ENCODE measurements around the gene ZNF467.

Gene ZNF467, protein sequence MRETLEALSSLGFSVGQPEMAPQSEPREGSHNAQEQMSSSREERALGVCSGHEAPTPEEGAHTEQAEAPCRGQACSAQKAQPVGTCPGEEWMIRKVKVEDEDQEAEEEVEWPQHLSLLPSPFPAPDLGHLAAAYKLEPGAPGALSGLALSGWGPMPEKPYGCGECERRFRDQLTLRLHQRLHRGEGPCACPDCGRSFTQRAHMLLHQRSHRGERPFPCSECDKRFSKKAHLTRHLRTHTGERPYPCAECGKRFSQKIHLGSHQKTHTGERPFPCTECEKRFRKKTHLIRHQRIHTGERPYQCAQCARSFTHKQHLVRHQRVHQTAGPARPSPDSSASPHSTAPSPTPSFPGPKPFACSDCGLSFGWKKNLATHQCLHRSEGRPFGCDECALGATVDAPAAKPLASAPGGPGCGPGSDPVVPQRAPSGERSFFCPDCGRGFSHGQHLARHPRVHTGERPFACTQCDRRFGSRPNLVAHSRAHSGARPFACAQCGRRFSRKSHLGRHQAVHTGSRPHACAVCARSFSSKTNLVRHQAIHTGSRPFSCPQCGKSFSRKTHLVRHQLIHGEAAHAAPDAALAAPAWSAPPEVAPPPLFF

DNA sequence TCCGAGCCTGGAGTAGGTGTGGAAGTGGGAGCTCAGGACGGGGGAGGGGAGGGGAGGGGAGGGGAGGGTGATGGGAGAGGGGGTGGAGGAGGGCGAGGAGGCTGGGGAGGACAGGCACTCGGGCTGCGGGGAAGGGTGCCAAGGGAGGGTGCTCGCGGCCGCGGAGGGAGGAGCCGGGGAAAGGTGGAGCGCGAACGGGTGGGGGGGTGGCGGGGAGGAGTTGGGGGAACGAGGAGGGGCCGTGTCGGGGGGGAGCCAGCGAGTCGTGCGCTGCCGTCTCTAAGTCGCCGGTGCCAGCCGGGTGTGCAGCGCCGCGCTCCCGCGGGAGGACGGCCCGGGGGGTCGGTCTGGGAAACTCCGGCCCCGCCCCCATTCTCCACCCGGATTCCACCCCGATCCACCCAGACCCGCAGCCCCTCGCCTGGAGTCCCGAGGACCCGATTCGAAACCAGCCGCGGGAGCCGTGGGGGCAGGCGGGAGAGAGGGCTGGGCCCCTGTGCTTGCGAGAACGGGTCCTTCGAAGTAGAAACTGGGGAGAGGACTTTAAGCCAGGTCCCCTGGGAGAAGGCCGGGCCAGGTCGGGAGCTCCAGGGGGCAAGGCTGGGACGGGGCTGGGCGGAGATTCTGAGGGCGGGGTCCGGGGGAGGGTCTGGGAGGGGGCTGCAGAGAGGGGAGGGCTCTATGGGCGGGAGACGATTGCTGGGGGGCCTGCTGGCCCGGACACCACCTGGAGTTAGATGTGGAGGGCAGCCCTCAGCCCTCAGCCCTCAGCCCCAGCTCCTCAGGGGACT lies at the start of gene ZNF467:
Gene ZNF467, minus strand, starts transcription at position 143 of the 791 bp plus-strand sequence. CDS start 2,556 bp downstream, outside the sequence.
- DNase-seq (ENCODE audit: low spot score) = no peak

DNA sequence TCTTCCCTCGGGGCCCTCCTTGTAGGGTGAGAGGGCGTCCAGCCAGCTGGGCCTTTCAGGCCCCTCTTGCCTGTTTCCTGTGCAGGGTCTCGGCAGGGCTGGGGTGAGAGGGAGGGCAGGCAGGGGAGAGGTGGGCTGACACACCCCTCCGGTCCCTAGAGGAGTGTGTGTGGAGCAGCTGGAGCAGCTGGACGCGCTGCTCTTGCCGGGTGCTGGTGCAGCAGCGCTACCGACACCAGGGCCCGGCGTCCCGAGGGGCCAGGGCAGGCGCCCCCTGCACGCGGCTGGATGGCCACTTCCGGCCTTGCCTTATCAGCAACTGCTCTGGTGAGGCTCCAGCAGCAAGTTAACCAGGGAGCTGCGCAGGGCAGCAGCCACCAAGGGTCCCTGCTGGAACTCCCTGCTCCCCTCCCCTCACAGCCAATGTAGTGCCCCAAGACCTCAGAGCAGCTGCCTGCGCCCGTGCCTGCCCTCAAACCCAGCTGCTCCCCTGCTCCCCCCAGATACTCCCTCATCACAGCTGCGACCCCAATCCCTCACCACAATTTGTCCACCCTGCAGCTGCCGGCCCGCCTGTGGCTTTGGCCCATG lies 49.1 kb upstream of the ZNF467 start:
- no peak for DNase-seq (ENCODE audit: low spot score)

DNA sequence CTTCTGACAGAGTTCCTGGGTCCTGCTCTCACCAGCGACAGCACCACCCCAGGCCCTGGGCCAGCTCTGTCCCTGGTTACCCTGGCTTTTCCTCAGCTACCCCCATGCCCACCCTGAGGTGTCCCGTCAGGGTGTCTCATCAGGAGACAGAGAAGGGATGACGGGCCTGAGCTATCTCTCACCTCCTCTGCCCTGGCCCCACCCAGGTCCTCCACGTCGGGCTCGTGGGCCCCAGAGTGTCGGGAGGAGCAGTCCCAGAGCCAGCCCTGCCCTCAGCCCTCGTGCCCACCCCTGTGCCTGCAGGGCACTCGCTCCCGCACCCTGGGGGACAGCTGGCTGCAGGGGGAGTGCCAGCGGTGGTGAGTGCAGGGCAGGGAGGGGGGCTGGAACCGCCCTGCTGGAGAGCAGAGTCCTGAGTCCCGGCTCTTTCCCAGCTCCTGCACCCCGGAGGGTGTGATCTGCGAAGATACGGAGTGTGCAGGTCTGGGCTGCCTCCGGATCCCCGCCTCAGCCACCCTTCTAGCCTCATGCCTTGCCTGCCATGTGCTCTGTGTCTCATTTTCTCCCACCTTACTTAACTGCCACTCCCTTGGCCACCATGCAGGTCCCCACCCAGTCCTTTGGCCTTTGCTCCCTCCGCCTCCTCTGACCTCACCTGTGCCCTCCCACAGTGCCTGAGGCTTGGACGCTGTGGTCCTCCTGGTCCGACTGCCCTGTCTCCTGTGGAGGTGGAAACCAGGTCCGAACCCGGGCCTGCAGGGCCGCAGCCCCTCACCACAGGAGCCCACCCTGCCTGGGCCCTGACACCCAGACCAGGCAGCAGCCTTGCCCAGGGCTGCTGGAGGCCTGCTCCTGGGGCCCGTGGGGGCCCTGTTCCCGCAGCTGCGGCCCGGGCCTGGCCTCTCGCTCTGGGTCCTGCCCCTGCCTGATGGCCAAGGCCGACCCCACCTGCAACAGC lies 48.1 kb upstream of the ZNF467 start:
- DNase-seq (ENCODE audit: low spot score) = no peak

DNA sequence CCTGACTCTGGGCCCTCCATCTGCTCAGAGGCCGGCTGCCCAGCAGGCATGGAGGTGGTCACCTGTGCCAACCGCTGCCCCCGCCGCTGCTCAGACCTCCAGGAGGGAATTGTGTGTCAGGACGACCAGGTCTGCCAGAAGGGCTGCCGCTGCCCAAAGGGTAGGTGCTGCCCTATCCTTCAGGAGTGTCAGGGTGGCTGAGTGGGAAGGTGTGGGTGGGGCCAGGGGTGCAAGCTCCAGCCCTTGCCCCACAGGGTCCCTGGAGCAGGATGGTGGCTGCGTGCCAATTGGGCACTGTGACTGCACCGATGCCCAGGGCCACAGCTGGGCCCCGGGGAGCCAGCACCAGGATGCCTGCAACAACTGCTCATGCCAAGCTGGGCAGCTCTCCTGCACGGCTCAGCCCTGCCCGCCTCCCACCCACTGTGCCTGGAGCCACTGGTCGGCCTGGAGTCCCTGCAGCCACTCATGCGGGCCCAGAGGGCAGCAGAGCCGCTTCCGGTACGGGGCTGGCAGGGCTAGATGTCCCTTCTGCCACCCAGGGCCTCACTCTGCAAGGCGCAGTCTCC lies 47.3 kb upstream of the ZNF467 start:
- DNase-seq (ENCODE audit: low spot score) = no peak

DNA sequence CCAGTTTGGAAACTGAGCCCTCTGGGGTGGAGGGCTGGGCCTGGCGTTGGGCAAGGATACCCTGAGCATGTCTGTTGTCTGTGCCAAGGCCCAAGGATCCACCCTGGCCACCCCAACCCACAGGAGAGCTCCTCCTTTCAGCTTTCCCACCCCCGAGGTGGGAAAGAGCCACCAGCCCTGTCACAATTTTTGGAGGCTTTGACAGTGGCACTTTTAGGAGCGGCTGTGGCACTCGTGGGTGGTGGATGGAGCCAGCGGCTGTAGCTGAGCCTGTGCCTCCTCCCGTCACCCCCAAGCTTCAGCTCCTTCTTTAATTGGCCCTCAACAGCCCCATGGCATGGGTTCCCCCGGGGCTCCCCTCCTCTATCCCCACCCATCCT lies 46.6 kb upstream of the ZNF467 start:
- no peak for DNase-seq (ENCODE audit: low spot score)

DNA sequence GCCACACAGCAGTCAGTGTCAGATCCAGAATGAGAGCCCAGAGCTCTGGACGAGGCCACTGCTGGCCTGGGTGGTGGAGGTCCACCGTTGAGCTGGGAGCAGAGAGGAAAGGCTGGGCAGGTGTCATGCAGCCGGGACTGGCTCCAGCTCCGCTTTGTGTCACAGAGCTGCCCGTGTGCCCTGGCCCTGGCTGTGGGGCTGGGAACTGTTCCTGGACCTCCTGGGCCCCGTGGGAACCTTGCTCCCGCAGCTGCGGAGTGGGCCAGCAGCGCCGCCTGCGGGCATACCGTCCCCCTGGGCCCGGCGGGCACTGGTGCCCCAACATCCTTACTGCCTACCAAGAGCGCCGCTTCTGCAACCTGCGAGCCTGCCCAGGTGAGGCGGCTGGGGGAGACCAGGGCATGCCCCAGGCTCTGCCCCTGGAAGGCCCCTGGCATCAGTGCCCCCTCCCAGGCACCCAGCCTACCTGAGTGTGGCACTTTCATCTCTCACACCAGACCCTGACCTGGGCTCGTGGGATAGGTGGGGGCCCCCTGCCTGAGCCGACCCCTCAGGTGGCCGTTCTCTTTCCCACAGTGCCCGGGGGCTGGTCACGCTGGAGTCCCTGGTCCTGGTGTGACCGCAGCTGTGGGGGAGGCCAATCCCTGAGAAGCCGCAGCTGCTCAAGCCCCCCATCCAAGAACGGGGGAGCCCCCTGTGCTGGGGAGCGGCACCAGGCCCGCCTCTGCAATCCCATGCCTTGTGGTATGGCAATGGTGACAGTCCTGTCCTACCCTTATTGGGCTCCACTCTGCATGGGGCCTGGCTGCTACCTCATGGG lies 46.0 kb upstream of the ZNF467 start:
- DNase-seq (ENCODE audit: low spot score) = no peak

DNA sequence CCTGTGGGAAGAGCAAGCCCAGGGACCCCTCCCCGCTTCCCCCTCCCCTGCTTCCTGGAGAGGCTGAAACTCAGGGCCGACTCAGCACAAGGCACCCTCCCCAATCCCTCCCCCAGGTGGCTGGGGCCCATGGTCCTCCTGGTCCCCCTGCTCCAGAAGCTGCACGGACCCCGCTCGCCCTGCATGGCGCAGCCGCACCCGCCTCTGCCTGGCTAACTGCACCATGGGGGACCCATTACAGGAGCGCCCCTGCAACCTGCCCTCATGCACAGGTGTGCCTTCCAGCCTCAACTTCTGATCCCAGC lies 45.1 kb upstream of the ZNF467 start:
- DNase-seq (ENCODE audit: low spot score) = no peak

DNA sequence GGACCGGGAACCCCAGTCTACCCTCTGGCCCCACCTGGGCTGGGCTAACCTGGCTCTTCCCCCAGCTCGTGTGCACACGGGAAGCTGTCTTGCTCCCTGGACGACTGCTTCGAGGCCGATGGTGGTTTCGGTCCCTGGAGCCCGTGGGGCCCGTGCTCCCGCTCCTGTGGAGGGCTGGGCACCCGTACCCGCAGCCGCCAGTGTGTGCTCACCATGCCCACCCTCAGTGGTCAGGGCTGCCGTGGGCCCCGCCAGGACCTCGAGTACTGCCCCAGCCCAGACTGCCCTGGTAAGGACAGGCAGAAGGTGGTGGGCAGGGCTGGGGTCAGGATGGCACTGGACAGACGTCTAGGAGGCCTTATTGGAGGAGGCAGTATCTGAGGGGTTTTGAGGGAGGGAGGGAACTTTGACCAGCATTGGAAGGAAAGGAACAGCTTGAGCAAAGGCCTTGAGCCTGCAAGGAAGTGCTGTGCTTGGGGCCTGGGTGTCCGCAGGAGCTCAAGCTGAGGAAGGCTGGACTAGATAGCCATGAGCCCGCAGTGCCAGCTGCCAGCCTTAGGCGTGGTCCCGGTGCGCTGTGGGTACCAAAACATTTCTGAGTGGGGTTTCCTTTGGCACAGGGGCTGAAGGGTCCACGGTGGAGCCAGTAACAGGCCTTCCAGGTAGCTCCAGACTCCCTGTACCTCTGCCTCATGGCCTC lies 44.6 kb upstream of the ZNF467 start:
- no peak for DNase-seq (ENCODE audit: low spot score)

DNA sequence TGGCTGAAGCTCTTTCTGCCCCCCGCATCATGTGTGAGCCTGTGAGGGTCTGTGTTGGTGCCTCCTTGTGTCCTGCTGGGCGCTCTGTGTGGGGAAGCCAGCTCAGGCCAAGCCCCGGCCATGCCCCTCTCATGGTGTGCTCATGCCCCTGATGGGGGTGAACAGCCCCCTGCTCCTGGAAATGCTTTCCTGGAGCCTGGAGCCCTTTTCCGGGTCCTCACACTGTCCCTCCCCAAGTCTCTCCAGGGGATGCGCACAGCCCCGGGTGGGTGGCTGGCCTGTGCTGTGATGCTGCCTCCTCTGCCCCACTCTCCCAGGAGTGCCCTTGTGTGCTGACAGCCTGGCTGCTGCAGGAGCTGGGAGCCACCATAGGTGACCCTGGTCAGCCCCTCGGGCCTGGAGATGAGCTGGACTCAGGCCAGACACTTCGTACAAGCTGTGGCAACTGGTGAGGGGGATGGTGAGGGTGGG lies 43.9 kb upstream of the ZNF467 start:
- DNase-seq (ENCODE audit: low spot score) = no peak

DNA sequence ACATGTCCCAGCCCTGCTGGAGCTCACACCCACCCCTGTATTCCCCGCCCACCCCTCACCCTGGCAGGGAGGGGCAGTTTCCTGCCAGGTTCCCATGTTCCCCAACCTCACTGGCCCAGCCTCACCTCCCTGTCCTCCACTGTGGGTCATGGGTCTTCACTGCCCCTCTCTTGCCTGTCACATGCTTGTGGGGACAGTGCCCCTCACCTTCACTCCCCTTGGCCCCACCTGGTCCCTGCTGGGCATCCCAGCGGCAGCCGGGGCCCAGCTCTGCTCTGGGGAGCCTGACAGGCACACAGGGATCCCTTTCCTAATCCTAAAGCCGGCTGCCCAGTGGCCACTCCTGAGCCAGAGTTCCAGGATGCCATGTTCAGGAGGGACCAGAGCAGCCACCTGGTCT lies 43.4 kb upstream of the ZNF467 start:
- DNase-seq (ENCODE audit: low spot score) = no peak

DNA sequence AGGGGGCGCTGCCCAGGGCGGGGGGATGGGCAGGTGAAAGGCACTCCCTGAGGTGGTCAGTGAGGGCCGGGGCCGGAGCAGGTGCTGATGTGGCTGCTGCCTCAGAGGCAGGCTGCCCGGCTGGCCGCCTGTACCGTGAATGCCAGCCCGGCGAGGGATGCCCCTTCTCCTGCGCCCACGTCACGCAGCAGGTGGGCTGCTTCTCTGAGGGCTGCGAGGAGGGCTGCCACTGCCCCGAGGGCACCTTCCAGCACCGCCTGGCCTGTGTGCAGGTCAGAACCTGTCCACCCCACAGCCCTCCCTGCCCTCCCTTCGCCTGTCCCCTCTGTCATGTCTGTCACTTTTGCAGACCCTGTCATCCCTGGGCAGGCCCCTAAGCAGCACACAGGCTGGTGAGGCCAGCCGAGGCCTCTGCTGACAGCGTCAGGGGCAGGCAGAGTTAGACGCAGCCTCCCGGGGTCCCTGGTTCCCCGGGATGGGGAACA lies 42.9 kb upstream of the ZNF467 start:
- DNase-seq (ENCODE audit: low spot score) = no peak

DNA sequence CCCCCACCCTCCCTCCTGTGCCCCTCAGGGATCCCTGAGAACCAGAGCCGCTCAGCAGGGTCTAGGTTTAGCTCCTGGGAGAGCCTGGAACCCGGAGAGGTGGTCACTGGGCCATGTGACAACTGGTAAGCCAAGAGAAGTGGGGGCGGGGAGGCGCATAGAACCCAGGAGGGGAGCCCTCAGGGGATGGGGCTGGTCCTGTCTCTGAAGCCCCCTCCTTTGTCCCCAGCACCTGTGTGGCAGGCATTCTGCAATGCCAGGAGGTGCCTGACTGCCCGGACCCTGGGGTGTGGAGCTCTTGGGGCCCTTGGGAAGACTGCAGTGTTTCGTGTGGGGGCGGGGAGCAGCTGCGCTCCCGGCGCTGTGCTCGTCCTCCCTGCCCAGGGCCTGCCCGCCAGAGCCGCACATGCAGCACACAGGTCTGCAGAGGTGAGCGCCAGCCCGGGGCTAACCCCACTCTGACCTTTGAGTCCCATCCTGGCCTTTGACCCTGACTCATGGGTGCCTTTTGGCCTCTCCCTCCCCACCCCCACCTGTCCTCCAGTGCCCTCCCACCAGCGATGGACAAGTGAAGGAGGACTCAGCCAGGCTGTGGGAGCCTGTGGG lies 42.4 kb upstream of the ZNF467 start:
- no peak for DNase-seq (ENCODE audit: low spot score)

DNA sequence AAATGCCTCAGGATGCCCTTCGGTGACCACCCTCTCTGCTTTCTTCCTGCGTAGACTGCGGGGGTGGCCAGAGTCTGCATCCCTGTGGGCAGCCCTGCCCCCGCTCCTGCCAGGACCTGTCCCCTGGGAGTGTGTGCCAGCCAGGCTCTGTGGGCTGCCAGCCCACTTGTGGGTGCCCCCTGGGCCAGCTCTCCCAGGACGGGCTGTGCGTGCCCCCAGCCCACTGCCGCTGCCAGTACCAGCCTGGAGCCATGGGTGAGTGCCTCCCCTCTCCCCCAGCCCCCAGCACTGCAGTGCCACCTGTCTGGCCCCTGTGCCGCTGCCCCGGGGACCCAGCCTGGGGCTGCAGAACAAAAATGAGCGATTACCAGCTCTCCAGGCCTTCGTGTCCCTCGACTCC lies 41.7 kb upstream of the ZNF467 start:
- DNase-seq (ENCODE audit: low spot score) = no peak

DNA sequence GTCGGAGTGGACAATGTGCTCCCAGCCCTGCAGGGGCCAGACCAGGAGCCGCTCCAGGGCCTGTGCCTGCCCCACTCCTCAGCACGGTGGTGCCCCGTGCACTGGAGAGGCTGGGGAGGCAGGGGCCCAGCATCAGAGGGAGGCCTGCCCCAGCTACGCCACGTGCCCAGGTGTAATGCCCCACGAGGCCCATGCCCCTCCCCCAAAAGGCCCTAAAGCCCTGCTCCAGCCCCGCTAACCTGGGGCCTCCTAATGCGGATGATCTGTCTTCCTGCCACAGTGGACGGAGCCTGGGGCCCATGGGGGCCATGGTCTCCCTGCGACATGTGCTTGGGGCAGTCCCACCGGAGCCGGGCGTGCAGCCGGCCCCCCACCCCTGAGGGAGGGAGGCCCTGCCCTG lies 41.1 kb upstream of the ZNF467 start:
- no peak for DNase-seq (ENCODE audit: low spot score)

DNA sequence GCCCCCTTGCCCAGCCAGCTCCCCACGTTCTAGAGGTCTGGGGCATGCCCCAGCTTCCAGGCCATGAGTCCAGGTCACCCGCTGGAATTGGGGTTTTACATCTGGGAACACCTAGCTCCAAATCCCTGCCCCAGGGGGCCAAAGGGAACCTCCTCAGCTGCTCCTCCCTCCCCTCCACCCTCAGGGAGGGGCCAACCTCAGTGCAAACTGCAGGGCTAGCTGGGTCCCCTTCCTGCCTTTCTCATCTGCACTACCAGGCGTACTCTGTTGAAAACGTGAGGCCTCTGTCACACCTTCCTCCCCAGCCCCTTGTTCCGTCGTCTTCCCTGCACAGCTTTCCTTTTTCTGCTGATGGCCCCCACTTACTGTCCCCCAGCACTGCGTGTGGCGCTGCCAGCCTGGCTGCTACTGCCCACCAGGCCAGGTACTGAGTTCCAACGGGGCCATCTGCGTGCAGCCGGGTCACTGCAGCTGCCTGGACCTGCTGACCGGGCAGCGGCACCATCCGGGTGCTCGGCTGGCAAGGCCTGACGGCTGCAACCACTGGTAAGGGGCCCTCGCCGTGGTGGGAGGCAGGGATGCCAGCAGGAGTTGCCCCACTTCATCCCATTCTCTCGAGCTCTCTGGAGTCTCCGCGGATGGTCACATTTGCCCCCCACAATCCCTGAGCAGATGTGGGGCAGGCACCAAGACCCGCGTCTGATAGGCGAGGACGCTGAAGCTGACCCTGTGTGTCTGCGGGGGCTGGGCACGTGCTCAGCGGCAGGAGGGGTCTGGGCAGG lies 40.1 kb upstream of the ZNF467 start:
- no peak for DNase-seq (ENCODE audit: low spot score)

DNA sequence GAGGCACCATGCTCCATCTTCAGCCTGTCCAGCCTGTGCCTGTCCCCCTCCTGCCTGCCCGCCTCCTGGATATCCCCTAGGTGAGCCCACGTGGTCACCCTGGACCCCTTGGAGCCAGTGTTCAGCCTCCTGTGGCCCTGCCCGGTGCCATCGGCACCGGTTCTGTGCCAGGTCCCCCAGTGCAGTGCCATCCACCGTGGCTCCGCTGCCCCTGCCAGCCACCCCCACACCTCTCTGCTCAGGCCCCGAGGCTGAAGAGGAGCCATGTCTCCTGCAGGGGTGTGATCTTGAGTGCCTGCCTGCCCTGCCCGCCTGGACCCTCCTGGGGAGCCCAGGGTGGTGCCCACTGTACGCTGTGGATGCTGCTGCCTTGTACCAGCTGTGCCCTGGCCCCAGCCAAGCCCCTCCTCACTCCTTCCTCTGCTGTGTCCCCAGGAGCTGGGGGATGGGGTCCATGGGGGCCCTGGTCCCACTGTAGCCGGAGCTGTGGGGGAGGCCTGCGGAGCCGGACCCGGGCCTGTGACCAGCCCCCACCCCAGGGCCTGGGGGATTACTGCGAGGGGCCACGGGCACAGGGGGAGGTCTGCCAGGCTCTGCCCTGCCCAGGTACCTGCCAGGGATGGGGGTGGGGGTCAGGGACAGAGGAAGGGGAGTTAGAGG lies 38.6 kb upstream of the ZNF467 start:
- DNase-seq (ENCODE audit: low spot score) = no peak

DNA sequence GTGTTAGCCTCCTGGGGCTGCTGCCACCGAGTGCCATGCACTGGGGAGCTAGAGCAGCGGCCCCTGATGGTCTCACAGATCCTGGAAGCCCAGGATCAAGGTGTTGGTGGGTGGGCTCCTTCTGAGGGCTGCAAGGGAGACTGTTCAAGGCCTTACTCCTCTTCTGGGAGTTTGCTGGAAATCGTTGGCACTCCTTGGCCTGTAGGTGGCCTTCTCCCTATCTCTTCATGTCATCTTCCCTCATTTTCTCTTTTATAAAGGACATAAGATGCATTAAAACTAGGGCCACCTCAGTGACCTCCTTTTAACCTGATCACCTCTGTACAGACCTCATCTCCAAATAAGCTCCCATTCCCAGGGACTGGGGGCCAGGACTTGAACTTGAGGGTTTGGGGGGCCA lies 37.8 kb upstream of the ZNF467 start:
- peak; percentile 34 for DNase-seq (ENCODE audit: low spot score)

DNA sequence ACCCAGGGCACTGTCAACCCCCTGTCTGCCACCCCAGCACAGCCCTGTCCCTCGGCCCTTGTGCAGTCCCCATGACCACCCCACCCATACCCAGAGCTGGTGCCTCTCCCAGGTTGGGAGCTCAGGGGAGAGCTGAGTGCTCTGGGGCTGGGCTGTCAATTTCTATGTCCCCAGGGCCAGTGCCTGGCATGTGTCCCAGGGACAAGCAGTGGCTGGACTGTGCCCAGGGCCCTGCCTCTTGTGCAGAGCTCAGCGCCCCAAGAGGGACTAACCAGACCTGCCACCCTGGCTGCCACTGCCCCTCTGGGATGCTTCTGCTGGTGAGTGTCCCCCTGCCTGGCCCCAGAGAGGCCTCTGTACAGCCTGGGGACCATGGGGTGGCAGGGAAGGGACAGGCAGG lies 35.8 kb upstream of the ZNF467 start:
- no peak for DNase-seq (ENCODE audit: low spot score)

All from NAMALWA (cell line).